ENCODE measurements around the gene MAPK4. TPM values are rescaled to one million over a fixed set of nuclear protein-coding genes. Genes with fewer than 3 reads are reported as not detected.

MAPK4 gene
- total RNA-seq, 1 donor from 2014 or later = 5.7 TPM

DNA sequence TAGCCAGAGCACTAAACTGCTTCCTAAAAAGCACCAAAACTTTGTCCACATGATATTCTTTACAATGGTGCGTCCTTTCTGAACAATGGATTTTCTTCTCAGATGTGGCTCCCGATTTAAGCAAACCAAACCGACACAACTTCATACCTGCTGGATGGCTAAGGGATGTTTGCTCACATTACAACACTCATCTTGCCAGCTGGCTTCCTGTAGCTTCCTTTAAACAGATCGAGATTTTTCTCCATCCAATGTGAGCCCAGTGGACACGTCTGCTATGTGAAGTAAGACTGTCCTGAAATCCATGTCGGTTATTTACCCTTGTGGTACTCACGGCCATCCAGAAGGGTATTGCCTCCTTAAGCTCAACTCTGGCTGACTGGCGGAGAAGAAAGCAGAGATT is 126.5 kb downstream of the MAPK4 start:
- H3K36me3 ChIP-seq (ENCODE audit: control insufficient read depth in 3 of 3, insufficient read depth in 3 of 3, low read length in 3 of 3) = no peaks in the 10 kb centered on the region
- H3K9me3 ChIP-seq (ENCODE audit: control insufficient read depth in 3 of 3, low read length in 3 of 3) = no peaks in the 10 kb centered on the region
- no peaks in the 10 kb centered on the region for H3K4me1 ChIP-seq (ENCODE audit: control insufficient read depth in 3 of 3, insufficient read depth in 3 of 3, low read length in 3 of 3)
- H3K27ac ChIP-seq (ENCODE audit: low read depth, low read length) = no peak overlapping the region
- H3K9ac ChIP-seq (ENCODE audit: low read depth in 1 of 3, low read length in 3 of 3) = no peak overlapping the region
- no peaks in the 10 kb centered on the region for H3K27me3 ChIP-seq (ENCODE audit: control insufficient read depth in 3 of 3, insufficient read depth in 3 of 3, low read length in 3 of 3)
- H3K4me3 ChIP-seq (ENCODE audit: low read length in 3 of 3) = no peak overlapping the region

DNA sequence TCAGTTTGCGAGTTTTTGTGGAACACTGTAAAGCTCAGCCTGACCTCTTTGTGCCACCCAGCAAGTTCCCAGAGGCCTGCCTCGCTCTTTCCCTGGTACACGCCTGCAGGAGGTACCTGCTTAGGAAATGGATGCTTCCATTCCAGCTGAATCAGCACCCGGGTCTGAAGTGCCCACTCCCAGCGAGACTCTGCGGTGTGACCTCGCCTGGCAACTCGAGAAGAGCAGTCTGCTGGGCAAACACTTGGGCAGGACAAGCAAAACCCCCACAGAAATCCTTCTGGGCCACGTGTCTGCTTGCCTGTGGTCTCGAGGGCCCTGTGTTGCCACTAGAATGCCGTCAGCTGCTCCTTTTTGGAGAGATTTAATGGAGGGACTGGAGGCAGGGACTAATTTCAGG is 127.6 kb downstream of the MAPK4 start:
- Histone ChIP-seq H3K27me3 (ENCODE audit: control insufficient read depth in 3 of 3, insufficient read depth in 3 of 3, low read length in 3 of 3) (no peaks in the 10 kb centered on the region), H3K9me3 (ENCODE audit: control insufficient read depth in 3 of 3, low read length in 3 of 3) (no peaks in the 10 kb centered on the region), H3K4me1 (ENCODE audit: control insufficient read depth in 3 of 3, insufficient read depth in 3 of 3, low read length in 3 of 3) (no peaks in the 10 kb centered on the region), H3K9ac (ENCODE audit: low read depth in 1 of 3, low read length in 3 of 3) (no peak overlapping the region), H3K27ac (ENCODE audit: low read depth, low read length) (no peak overlapping the region), H3K4me3 (ENCODE audit: low read length in 3 of 3) (no peak overlapping the region), H3K36me3 (ENCODE audit: control insufficient read depth in 3 of 3, insufficient read depth in 3 of 3, low read length in 3 of 3) (no peaks in the 10 kb centered on the region)

DNA sequence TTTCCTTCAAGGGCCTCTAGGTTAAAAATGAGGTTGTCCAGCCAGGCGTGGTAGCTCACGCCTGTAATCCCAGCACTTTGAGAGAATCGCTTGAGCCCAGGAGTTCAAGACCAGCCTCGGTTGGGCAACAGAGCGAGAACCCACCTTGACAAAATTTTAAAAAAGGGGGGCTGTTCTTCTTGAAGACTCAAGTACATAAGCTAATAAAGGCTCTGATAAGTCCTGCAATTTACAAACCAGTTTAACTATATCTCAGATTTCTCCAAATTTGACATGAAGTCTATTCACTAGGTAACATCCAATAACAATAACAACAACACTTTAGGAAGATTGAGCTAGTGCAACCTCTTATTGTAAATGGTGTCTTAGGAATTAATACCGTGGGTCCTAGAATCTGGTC is 129.7 kb downstream of the MAPK4 start:
- Histone ChIP-seq H3K9ac (ENCODE audit: low read depth in 1 of 3, low read length in 3 of 3) (no peak overlapping the region), H3K4me1 (ENCODE audit: control insufficient read depth in 3 of 3, insufficient read depth in 3 of 3, low read length in 3 of 3) (no peaks in the 10 kb centered on the region), H3K27ac (ENCODE audit: low read depth, low read length) (no peak overlapping the region), H3K9me3 (ENCODE audit: control insufficient read depth in 3 of 3, low read length in 3 of 3) (no peaks in the 10 kb centered on the region), H3K27me3 (ENCODE audit: control insufficient read depth in 3 of 3, insufficient read depth in 3 of 3, low read length in 3 of 3) (no peaks in the 10 kb centered on the region), H3K36me3 (ENCODE audit: control insufficient read depth in 3 of 3, insufficient read depth in 3 of 3, low read length in 3 of 3) (no peaks in the 10 kb centered on the region), H3K4me3 (ENCODE audit: low read length in 3 of 3) (no peak overlapping the region)

DNA sequence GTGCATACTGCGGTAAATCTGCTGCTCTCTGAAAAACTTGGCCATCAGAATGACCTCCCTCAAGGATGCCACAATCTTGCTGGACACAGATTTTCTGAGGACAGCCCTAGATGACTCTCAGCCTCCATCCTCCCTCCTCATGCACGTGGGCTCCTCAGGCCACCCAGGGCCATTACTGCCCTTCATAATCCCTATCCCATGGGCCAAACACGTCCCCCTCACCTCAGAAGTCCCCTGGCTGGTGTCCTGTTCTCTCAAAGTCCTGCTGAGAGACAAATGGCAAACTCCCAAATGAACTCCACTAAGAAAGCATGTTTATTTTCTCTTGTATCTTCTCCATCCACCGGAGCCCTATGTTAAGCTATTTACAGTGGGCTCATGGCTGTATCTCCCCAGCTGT is 134.3 kb downstream of the MAPK4 start:
- H3K27me3 ChIP-seq (ENCODE audit: control insufficient read depth in 3 of 3, insufficient read depth in 3 of 3, low read length in 3 of 3) = peaks cover 0 to 2% (median 0%) of the 10 kb centered on the region in 3 donors
- no peaks in the 10 kb centered on the region for H3K36me3 ChIP-seq (ENCODE audit: control insufficient read depth in 3 of 3, insufficient read depth in 3 of 3, low read length in 3 of 3)
- no peaks in the 10 kb centered on the region for H3K9me3 ChIP-seq (ENCODE audit: control insufficient read depth in 3 of 3, low read length in 3 of 3)
- H3K4me1 ChIP-seq (ENCODE audit: control insufficient read depth in 3 of 3, insufficient read depth in 3 of 3, low read length in 3 of 3) = no peaks in the 10 kb centered on the region
- no peak overlapping the region for H3K9ac ChIP-seq (ENCODE audit: low read depth in 1 of 3, low read length in 3 of 3)
- no peak overlapping the region for H3K27ac ChIP-seq (ENCODE audit: low read depth, low read length)
- no peak overlapping the region for H3K4me3 ChIP-seq (ENCODE audit: low read length in 3 of 3)

DNA sequence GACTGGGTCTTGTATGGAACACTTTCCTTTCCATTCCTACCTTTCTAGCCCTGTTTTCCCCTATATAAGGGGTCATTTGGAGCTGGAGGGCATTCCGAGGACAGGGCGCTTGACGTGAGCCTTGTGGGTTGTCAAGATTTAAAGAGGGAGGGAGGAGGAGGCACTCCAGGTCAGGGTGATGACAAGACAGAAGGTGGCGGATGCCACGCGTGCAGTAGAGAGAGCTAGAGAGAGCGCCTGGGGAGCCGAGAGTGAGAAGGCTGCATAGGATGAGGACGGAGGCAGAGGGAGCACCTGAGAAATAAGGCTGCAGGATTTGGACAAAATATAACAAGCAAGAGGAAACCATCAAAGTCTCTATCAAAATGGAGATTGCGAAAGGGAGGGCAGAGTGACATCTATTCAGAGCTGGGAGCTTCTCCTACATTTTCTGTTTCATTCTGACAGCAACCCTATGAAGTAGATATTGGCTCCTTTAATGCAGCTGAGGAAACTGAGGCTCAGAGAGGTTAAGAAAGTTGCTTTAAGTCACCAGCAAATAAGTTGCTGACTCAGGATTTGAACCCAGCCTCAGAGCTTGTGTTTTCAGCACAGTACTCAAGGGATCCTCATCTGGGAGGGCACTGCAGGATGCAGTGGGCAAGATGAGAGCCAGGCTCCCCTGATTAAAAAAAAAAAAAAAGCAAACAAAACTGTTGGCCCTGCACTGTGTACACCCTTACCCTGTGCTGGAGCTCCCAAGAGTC is 135.7 kb downstream of the MAPK4 start:
- Histone ChIP-seq H3K4me3 (ENCODE audit: low read length in 3 of 3) (no peak overlapping the region), H3K9ac (ENCODE audit: low read depth in 1 of 3, low read length in 3 of 3) (no peak overlapping the region), H3K36me3 (ENCODE audit: control insufficient read depth in 3 of 3, insufficient read depth in 3 of 3, low read length in 3 of 3) (no peaks in the 10 kb centered on the region), H3K9me3 (ENCODE audit: control insufficient read depth in 3 of 3, low read length in 3 of 3) (no peaks in the 10 kb centered on the region), H3K27me3 (ENCODE audit: control insufficient read depth in 3 of 3, insufficient read depth in 3 of 3, low read length in 3 of 3) (peaks cover 0 to 2% (median 0%) of the 10 kb centered on the region in 3 donors), H3K27ac (ENCODE audit: low read depth, low read length) (no peak overlapping the region), H3K4me1 (ENCODE audit: control insufficient read depth in 3 of 3, insufficient read depth in 3 of 3, low read length in 3 of 3) (no peaks in the 10 kb centered on the region)

DNA sequence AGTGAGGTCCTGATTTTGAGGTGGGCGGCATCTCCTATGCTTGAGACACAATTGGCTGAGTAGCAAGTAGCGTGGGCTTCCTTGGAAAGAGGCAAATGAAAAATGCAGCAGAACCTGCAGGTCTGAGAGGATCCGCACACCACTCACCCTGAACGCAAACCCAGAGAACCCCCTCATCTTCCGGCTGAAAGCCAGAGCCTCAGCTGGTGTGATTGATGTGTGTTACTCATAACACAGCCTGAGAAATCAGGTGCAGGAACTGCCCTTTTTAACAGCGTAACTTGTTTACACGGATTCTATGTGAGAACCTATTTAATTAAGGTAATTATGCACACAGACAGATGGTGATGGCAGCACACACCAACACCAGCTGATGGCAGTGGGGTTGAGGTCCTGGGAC is 136.5 kb downstream of the MAPK4 start:
- Histone ChIP-seq H3K9me3 (ENCODE audit: control insufficient read depth in 3 of 3, low read length in 3 of 3) (no peaks in the 10 kb centered on the region), H3K27ac (ENCODE audit: low read depth, low read length) (no peak overlapping the region), H3K9ac (ENCODE audit: low read depth in 1 of 3, low read length in 3 of 3) (no peak overlapping the region), H3K4me1 (ENCODE audit: control insufficient read depth in 3 of 3, insufficient read depth in 3 of 3, low read length in 3 of 3) (no peaks in the 10 kb centered on the region), H3K36me3 (ENCODE audit: control insufficient read depth in 3 of 3, insufficient read depth in 3 of 3, low read length in 3 of 3) (no peaks in the 10 kb centered on the region), H3K4me3 (ENCODE audit: low read length in 3 of 3) (no peak overlapping the region), H3K27me3 (ENCODE audit: control insufficient read depth in 3 of 3, insufficient read depth in 3 of 3, low read length in 3 of 3) (peaks cover 0 to 2% (median 0%) of the 10 kb centered on the region in 3 donors)

DNA sequence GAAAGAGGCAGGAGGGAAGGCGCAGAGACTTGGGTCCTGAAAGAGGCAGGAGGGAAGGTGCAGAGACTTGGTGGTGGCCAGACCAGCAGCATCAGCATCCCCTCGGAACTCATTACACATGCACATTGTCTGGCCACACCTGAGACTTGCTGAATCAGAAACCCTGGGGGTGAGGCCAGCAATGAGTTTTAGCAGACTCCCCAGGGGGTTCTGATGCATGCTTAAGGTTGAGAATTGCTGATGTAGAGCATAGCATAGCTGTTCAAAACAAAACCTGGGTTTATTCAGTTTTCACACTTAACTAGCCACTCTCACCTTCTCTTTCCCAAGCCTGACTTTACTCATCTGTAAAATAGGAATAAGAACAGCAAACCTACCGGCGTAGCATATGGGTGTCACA is 137.0 kb downstream of the MAPK4 start:
- no peaks in the 10 kb centered on the region for H3K36me3 ChIP-seq (ENCODE audit: control insufficient read depth in 3 of 3, insufficient read depth in 3 of 3, low read length in 3 of 3)
- peaks cover 0 to 2% (median 0%) of the 10 kb centered on the region in 3 donors for H3K27me3 ChIP-seq (ENCODE audit: control insufficient read depth in 3 of 3, insufficient read depth in 3 of 3, low read length in 3 of 3)

DNA sequence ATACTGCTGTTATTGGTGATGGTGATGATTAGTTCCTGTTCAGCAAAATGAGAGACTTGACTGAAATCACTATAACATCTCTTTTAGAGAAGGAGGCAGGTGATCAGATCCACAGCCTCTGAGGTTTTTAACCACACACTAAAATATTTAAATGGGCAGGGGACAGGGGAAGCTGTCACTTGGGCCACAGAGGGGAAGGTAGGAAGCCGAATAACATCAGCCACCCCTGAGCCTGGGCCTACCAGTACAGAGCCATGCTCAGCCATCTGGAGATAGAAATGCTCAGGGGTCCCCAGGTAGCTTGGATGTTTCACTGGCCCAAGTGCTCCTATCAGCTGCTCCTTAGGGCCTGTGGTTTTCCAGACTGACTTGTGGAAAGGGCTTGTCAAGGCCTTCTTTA is 137.6 kb downstream of the MAPK4 start:
- no peak overlapping the region for H3K4me3 ChIP-seq (ENCODE audit: low read length in 3 of 3)
- no peaks in the 10 kb centered on the region for H3K4me1 ChIP-seq (ENCODE audit: control insufficient read depth in 3 of 3, insufficient read depth in 3 of 3, low read length in 3 of 3)
- H3K9ac ChIP-seq (ENCODE audit: low read depth in 1 of 3, low read length in 3 of 3) = no peak overlapping the region
- H3K36me3 ChIP-seq (ENCODE audit: control insufficient read depth in 3 of 3, insufficient read depth in 3 of 3, low read length in 3 of 3) = no peaks in the 10 kb centered on the region
- no peaks in the 10 kb centered on the region for H3K9me3 ChIP-seq (ENCODE audit: control insufficient read depth in 3 of 3, low read length in 3 of 3)
- peaks cover 0 to 2% (median 0%) of the 10 kb centered on the region in 3 donors for H3K27me3 ChIP-seq (ENCODE audit: control insufficient read depth in 3 of 3, insufficient read depth in 3 of 3, low read length in 3 of 3)
- H3K27ac ChIP-seq (ENCODE audit: low read depth, low read length) = no peak overlapping the region

More for the DNA sequence above, 137.0 kb downstream of the MAPK4 start:
- H3K4me3 ChIP-seq (ENCODE audit: low read length in 3 of 3) = no peak overlapping the region
- no peak overlapping the region for H3K27ac ChIP-seq (ENCODE audit: low read depth, low read length)
- no peaks in the 10 kb centered on the region for H3K4me1 ChIP-seq (ENCODE audit: control insufficient read depth in 3 of 3, insufficient read depth in 3 of 3, low read length in 3 of 3)
- H3K9me3 ChIP-seq (ENCODE audit: control insufficient read depth in 3 of 3, low read length in 3 of 3) = no peaks in the 10 kb centered on the region
- H3K9ac ChIP-seq (ENCODE audit: low read depth in 1 of 3, low read length in 3 of 3) = no peak overlapping the region

DNA sequence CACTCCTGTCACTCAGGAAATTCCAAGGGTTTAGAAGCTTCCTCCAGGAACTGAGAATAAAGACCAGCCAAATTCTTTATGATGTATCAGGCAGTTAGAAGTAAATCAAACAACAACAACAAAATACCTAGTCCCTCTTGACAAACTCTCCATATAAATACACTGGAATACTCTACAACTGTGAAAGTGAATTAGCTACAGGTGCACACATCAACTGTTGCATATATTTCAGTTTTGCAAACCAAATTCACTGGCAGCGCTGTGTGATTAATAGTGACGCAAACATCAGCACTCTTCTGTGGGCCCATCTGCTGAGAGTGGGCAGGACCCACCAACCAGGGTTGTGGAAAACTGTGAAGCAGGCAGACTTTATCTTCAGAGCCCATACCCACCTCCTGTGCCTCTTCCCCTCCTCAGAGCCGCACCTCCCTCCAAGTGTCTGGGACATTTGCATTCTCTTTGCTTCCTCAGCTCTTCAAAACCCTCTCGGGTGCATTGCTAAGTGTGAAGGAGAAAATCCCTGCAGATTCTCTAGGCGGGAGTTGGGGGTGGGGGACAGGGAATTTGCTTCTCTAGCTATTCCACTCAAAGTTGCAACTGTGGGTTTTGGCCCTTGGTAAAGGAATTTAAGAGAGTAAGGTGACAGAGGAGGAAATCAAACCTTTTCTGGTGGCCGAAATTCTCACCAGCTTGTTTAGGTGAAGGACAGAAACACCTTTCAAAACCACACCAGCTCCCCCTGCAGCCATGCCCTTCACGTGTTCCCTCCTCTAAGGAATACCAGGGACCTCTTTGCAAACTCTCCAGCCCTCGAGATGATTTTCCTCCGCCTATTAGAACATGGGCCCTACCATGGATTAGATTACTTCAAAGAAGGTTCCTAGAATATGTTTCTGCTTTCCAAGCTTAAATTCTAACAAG is 140.6 kb downstream of the MAPK4 start:
- Histone ChIP-seq H3K9ac (ENCODE audit: low read depth in 1 of 3, low read length in 3 of 3) (no peak overlapping the region), H3K27me3 (ENCODE audit: control insufficient read depth in 3 of 3, insufficient read depth in 3 of 3, low read length in 3 of 3) (peaks cover 0 to under 1% (median 0%) of the 10 kb centered on the region in 3 donors), H3K4me1 (ENCODE audit: control insufficient read depth in 3 of 3, insufficient read depth in 3 of 3, low read length in 3 of 3) (no peaks in the 10 kb centered on the region), H3K9me3 (ENCODE audit: control insufficient read depth in 3 of 3, low read length in 3 of 3) (no peaks in the 10 kb centered on the region), H3K27ac (ENCODE audit: low read depth, low read length) (no peak overlapping the region), H3K4me3 (ENCODE audit: low read length in 3 of 3) (no peak overlapping the region), H3K36me3 (ENCODE audit: control insufficient read depth in 3 of 3, insufficient read depth in 3 of 3, low read length in 3 of 3) (no peaks in the 10 kb centered on the region)

DNA sequence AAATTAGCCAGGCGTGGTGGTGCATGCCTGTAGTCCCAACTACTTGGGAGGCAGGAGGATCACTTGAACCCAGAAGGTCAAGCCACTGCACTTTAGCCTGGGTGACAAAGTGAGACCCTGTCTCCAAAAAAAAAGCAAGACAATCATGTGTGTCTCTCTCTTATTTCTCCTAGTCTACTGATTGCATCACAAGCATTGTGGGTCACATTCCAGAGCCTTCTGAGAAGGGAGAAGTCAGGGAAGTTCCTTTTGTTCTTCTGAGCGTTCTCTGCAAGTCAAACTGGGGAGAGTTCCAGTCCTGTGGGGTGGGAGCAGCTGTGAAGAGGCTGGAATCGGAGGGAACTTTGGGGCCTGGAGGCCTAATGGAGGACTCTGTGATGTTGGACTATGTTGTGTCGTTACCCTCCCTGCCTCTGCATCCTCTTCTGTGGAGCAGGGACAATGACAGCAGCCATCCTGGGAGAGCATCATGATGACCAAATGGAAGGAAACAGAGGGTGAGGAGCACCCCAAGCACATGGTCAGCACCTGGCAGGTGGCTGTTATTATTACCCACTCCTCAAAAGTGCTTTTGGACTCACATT is 144.6 kb downstream of the MAPK4 start:
- Histone ChIP-seq H3K9ac (ENCODE audit: low read depth in 1 of 3, low read length in 3 of 3) (no peak overlapping the region), H3K4me3 (ENCODE audit: low read length in 3 of 3) (no peak overlapping the region), H3K36me3 (ENCODE audit: control insufficient read depth in 3 of 3, insufficient read depth in 3 of 3, low read length in 3 of 3) (no peaks in the 10 kb centered on the region), H3K27me3 (ENCODE audit: control insufficient read depth in 3 of 3, insufficient read depth in 3 of 3, low read length in 3 of 3) (peaks cover 0 to 2% (median 0%) of the 10 kb centered on the region in 3 donors), H3K4me1 (ENCODE audit: control insufficient read depth in 3 of 3, insufficient read depth in 3 of 3, low read length in 3 of 3) (no peaks in the 10 kb centered on the region), H3K27ac (ENCODE audit: low read depth, low read length) (no peak overlapping the region), H3K9me3 (ENCODE audit: control insufficient read depth in 3 of 3, low read length in 3 of 3) (no peaks in the 10 kb centered on the region)

Measured in skeletal muscle tissue (tissue), 4 donors.